NCI-H82 treated with DMSO at 0.1 percent for 48 hours (cell line): ENCODE results near the gene BPIFB3.
"Not testable (repeated sequence)": the region's sequence is repeated elsewhere in the genome, so short reads cannot be mapped to it uniquely, and the experiment has no call there.

Source experiments
- DNase-seq: peaks from one replicate; lab custom pipeline; 2025; ENCODE audit not compliant: unreplicated experiment; lab: John Stamatoyannopoulos, UW

The BPIFB3 gene

DNA sequence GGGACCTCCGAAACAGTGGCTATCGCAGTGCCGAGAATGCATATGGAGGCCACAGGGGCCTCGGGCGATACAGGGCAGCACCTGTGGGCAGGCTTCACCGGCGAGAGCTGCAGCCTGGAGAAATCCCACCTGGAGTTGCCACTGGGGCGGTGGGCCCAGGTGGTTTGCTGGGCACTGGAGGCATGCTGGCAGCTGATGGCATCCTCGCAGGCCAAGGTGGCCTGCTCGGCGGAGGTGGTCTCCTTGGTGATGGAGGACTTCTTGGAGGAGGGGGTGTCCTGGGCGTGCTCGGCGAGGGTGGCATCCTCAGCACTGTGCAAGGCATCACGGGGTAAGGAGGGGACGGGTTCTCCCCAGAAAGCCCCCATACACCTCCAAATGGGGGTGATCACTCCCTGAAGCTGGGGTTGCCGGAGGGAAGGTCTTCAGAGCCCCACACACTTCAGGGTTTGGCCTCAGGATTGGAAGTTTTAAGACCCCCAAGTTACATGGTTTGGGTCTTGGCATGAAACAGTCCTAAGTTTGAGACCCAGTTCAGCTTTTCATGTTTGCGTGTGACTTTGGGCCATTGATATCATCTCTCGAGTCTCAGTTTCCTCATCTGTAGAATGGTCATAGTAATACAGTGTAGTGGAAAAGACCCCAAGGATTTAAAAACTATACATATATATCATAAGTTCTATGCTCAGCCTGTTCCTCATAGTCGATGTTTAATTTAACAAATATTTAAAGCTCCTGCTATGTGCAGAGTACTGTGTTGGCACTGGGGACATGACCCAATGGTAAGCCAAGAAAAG is 30.0 kb downstream of the BPIFB3 start:
- DNase-seq = no peak

- no peak for DNase-seq
These were observed 31.0 kb downstream of the BPIFB3 start for GRCh38 chr20:33084722-33085121.

DNA sequence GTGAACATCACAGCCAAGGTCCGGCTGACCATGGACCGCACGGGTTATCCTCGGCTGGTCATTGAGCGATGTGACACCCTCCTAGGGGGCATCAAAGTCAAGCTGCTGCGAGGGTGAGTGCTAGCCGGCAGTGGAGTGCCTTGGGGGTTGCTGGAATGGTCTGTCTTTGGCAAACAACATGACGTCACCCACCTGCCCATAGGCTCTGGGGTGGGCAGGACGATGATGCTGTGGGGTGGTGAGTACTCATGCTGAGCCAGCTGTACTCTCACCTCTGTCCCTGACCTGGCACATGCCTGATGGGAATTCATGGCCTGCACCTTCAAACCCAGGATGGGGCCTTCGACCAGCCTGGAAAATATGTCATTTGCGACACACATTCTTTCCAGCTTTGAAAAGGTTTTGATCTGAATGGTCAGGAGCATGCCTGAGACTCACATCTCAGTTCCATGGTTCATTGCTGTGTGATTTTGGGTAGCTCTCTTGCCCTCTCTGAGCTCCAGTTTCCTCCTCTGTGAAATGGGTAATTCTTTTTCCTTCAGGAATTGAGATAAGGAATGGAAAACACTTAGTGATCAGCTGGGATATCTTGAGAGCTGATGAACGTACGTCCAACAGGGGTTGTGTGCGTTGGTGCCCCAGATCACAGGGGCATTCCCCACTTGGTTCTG is 32.5 kb downstream of the BPIFB3 start:
- DNase-seq = no peak

GRCh38 chr20:33091147-33091546 is 37.4 kb downstream of the BPIFB3 start:
- DNase-seq = no peak

DNA sequence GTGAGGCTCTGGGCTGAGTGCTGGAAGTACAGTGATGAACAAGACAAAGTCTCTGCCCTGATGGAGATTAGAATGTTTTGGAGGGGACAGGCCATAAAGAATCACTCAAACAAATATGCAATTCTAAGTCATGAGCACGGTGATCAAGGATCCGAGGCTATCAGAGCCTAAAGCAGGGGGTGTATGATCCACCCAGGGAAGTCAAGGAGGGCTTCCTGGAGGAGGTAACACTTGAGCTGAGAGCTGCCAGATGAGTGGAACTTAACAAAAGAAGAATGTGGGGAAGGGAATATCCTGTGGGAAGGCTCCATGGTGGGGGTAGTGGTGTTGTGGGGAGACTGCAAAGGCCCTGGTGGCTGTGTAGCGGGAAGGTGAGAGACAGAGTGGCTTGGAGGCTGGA is 38.0 kb downstream of the BPIFB3 start:
- DNase-seq = no peak

- DNase-seq = no peak
These were observed 38.7 kb downstream of the BPIFB3 start for GRCh38 chr20:33092361-33092760.

DNA sequence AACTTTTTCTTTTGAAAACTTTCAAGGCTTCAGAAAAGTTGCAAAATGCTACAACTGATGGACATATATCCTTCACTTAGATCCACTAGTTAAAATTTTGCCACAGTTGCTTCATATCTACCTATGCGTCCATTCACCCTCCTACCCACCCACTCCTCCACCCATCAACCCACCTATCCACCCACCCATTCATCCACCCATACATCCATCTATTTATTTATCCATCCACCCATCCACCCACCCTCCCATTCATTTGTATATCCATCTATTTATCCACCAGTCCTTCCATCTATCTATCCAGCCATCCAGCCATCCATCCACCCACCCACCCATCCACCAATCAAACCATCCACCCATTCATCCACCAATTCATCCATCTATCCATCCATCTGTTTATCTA is 39.4 kb downstream of the BPIFB3 start:
- DNase-seq = no peak

GRCh38 chr20:33093582-33093981 is 39.9 kb downstream of the BPIFB3 start:
- no peak for DNase-seq

- DNase-seq = no peak
These were observed 41.5 kb downstream of the BPIFB3 start for GRCh38 chr20:33095249-33095648.

DNA sequence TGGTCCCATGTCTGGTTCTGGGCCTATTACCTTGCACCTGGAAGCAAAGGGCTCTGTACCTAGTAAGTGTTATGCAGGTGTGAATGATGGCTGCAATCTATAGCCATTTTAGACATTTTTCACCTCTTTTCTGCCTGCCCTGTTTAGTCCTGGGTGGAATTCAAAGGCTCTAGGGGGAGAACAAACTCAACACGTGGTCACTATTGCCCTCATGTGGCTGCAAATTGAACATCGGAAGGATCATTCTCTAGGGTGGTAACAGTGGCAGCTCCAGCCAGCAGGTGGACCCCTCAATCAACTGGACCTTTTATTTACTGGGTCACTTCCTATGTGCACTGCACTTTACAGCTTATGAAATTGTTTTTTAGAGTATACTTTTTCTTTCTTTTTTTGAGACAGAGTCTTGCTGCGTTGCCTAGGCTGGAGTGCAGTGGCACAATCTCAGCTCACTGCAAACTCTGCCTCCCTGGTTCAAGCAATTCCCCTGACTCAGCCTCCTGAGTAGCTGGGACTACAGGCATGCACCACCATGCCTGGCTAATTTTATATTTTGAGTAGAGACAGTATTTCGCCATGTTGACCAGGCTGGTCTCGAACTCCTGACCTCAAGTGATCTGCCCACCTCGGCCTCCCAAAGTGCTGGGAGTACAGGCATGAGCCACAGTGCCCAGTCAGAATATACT is 42.3 kb downstream of the BPIFB3 start:
- DNase-seq = peak; percentile 76

GRCh38 chr20:33097001-33097400 is 43.3 kb downstream of the BPIFB3 start:
- DNase-seq = no peak

DNA sequence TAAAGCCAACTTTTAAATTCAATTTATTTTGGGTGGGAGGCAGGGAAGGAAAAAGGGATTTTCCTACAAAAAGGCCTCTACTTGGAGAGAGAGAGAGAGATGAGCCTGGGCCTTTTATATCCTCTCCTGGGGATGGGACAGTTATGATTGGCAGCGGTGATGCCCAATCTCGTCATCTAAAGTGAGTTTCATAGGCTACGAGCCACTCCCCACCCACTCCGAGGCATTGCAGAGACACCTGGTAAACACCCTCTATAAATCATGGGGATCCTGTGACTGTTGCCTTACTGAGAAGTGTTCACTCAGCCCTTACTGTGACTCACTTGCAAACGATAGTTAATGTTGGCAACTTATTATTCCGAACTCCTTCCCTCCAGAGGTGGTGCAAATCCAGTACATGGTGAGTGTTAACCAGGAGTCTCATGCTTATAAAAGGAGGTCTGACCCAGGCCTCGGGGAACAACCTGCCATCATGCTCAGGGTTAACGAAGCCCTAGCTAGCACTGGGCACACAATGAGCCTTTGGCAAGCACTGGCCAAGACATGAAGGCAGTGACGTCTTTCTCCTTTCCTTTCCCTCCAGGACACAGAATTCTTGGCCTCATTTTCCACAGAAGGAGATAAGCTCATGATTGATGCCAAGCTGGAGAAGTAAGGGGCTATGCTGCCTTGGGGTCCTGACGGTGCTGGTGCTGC is 46.3 kb downstream of the BPIFB3 start:
- DNase-seq = no peak

GRCh38 chr20:33103556-33103955 is 49.9 kb downstream of the BPIFB3 start:
- DNase-seq = no peak

GRCh38 chr20:33104336-33104735 is 50.6 kb downstream of the BPIFB3 start:
- no peak for DNase-seq

DNA sequence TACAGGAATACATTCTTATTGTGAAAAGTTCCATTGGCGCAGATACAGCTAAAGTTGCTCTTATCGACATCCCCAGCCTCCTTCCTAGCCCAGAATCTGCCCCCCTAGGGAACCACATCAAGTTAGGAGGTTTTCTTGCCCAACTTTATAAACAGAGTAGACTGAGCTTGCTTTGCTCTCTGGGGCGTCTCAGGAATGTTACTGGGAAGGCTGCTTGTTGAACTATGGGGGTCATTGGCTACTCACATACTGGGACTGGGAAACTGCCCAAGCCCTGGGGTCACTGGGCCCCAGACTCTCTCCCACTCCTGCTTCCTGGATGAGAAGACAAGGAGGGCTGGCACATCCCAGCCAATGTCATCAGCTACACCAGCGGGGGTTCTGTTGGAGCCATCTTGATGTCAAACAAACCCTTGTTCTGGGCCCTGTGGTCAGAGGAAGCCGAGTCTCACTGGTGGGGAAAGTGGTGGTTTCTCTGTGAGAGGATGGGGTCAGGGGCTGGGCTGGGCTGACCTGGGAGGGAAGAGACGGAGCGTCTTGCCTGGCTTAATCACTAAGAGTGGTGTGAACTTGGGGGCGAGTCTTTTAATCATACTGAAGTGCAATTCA is 51.7 kb downstream of the BPIFB3 start:
- no peak for DNase-seq

DNA sequence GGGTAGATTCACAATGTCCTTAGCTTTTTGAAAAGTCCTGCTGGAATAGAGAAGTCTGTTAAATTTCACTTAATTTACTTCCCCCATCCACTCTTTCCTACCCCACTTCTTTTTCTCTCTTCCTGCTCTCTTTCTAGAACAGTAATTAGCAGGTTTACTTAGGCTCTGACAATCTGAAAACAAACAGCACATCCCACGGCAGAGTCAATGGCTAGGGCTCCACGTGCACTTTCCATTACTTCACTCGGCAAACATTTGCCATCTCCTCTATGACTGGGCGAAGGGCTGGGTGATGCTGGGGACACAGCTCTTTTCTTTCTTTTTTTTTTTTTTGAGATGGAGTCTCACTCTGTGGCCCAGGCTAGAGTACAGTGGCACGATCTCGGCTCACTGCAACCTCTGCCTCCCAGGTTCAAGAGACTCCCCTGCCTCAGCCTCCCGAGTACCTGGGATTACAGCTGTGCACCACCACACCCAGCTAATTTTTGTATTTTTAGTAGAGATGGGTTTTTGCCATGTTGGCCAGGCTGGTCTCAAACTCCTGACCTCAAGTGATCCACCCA is 52.4 kb downstream of the BPIFB3 start:
- DNase-seq = not testable (repeated sequence)

GRCh38 chr20:33108661-33109060 is 55.0 kb downstream of the BPIFB3 start:
- DNase-seq = no peak

GRCh38 chr20:33110147-33110825 is 56.6 kb downstream of the BPIFB3 start:
- DNase-seq = no peak

- DNase-seq = no peak
These were observed 57.6 kb downstream of the BPIFB3 start for GRCh38 chr20:33111306-33111705.
